Measurements from ENCODE around the gene EXOSC10. TPM values are rescaled to one million over a fixed set of nuclear protein-coding genes. Genes with fewer than 3 reads are reported as not detected.

EXOSC10 gene
- total RNA-seq, 1 experiment from 2014 or later, result 57.7 TPM

GRCh38 chr1:11044849-11045427, 54.7 kb downstream of the EXOSC10 start:
- CTCF ChIA-PET, result no interaction called here
- intact Hi-C loops (cut with micrococcal nuclease; ENCODE audit: unreplicated experiment), result no loop called here
- TF ChIP-seq EZH2 (IDR thresholded peaks at IDR 0.05; ENCODE audit: low read depth) (no peak), CTCF (conservative IDR thresholded peaks at IDR 0.05) (no peak)
- Histone ChIP-seq H3K27me3 (ENCODE audit: insufficient read depth, low read depth) (no peaks in the 10 kb centered on the region), H3K4me3 (no peak overlapping the region), H3K9me2 (ENCODE audit: insufficient read depth) (no peaks in the 10 kb centered on the region), H3K4me1 (replicated peaks; ENCODE audit: insufficient read depth) (no peaks in the 10 kb centered on the region), H3K79me2 (ENCODE audit: low read depth) (no peaks in the 10 kb centered on the region), H3K9me3 (ENCODE audit: insufficient read depth, low read depth) (no peaks in the 10 kb centered on the region), H3K27ac (no peak overlapping the region), H3F3A (ENCODE audit: insufficient read depth, low read depth) (no peaks in the 10 kb centered on the region), H3K4me2 (no peak overlapping the region), H2AFZ (no peak overlapping the region), H4K20me1 (ENCODE audit: insufficient read depth) (no peaks in the 10 kb centered on the region), H3K36me3 (ENCODE audit: low read depth) (no peaks in the 10 kb centered on the region)
- POLR2A ChIA-PET (ENCODE audit: unreplicated experiment), result no interaction called here
- BruUV-seq (replicated peaks), result no TSS peak
- DNase-seq, result no peak

GRCh38 chr1:11044086-11044848, 55.4 kb downstream of the EXOSC10 start:
- Histone ChIP-seq H3K9me3 (ENCODE audit: insufficient read depth, low read depth) (no peaks in the 10 kb centered on the region), H3K27me3 (ENCODE audit: insufficient read depth, low read depth) (no peaks in the 10 kb centered on the region), H3K4me3 (no peak overlapping the region), H4K20me1 (ENCODE audit: insufficient read depth) (no peaks in the 10 kb centered on the region), H3K27ac (no peak overlapping the region), H3F3A (ENCODE audit: insufficient read depth, low read depth) (no peaks in the 10 kb centered on the region), H3K9me2 (ENCODE audit: insufficient read depth) (no peaks in the 10 kb centered on the region), H3K4me2 (no peak overlapping the region), H3K79me2 (ENCODE audit: low read depth) (no peaks in the 10 kb centered on the region), H3K36me3 (ENCODE audit: low read depth) (no peaks in the 10 kb centered on the region), H2AFZ (no peak overlapping the region), H3K4me1 (replicated peaks; ENCODE audit: insufficient read depth) (no peaks in the 10 kb centered on the region)
- ChIA-PET CTCF (no interaction called here), POLR2A (ENCODE audit: unreplicated experiment) (no interaction called here)
- DNase-seq, result no peak
- intact Hi-C loops (cut with micrococcal nuclease; ENCODE audit: unreplicated experiment), result no loop called here
- TF ChIP-seq EZH2 (IDR thresholded peaks at IDR 0.05; ENCODE audit: low read depth), result no peak
- no TSS peak for BruUV-seq (replicated peaks)

GRCh38 chr1:11042995-11043874, 56.4 kb downstream of the EXOSC10 start:
- Histone ChIP-seq H3K9me2 (ENCODE audit: insufficient read depth) (no peaks in the 10 kb centered on the region), H3K27me3 (ENCODE audit: insufficient read depth, low read depth) (no peaks in the 10 kb centered on the region), H3K4me3 (no peak overlapping the region), H3K36me3 (ENCODE audit: low read depth) (no peaks in the 10 kb centered on the region), H4K20me1 (ENCODE audit: insufficient read depth) (no peaks in the 10 kb centered on the region), H3K9me3 (ENCODE audit: insufficient read depth, low read depth) (no peaks in the 10 kb centered on the region), H3K4me2 (no peak overlapping the region), H3F3A (ENCODE audit: insufficient read depth, low read depth) (no peaks in the 10 kb centered on the region), H3K27ac (no peak overlapping the region), H2AFZ (no peak overlapping the region), H3K4me1 (replicated peaks; ENCODE audit: insufficient read depth) (no peaks in the 10 kb centered on the region), H3K79me2 (ENCODE audit: low read depth) (no peaks in the 10 kb centered on the region)
- intact Hi-C loops (cut with micrococcal nuclease; ENCODE audit: unreplicated experiment), result no loop called here
- TF ChIP-seq CTCF (conservative IDR thresholded peaks at IDR 0.05) (no peak), EZH2 (IDR thresholded peaks at IDR 0.05; ENCODE audit: low read depth) (no peak)
- ChIA-PET CTCF (interaction anchor here (0.7 kb wide), 1 partner anchor 128 kb away, joined by 16 read pairs; no protein-coding TSS in a partner anchor), POLR2A (ENCODE audit: unreplicated experiment) (no interaction called here)
- no peak for DNase-seq
- BruUV-seq (replicated peaks), result no TSS peak

All from PC-9 (cell line).